T-helper 22 cell (primary cell): ENCODE measurements around the gene VGLL2.
"Not testable (repeated sequence)": the region's sequence is repeated elsewhere in the genome, so short reads cannot be mapped to it uniquely, and the experiment has no call there.

Source experiments
- DNase-seq: peaks from one replicate; pipeline ENCODE4 v3.0.0-alpha.2; 2020; ENCODE audit warnings: low read depth

VGLL2 gene, protein sequence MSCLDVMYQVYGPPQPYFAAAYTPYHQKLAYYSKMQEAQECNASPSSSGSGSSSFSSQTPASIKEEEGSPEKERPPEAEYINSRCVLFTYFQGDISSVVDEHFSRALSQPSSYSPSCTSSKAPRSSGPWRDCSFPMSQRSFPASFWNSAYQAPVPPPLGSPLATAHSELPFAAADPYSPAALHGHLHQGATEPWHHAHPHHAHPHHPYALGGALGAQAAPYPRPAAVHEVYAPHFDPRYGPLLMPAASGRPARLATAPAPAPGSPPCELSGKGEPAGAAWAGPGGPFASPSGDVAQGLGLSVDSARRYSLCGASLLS

DNA sequence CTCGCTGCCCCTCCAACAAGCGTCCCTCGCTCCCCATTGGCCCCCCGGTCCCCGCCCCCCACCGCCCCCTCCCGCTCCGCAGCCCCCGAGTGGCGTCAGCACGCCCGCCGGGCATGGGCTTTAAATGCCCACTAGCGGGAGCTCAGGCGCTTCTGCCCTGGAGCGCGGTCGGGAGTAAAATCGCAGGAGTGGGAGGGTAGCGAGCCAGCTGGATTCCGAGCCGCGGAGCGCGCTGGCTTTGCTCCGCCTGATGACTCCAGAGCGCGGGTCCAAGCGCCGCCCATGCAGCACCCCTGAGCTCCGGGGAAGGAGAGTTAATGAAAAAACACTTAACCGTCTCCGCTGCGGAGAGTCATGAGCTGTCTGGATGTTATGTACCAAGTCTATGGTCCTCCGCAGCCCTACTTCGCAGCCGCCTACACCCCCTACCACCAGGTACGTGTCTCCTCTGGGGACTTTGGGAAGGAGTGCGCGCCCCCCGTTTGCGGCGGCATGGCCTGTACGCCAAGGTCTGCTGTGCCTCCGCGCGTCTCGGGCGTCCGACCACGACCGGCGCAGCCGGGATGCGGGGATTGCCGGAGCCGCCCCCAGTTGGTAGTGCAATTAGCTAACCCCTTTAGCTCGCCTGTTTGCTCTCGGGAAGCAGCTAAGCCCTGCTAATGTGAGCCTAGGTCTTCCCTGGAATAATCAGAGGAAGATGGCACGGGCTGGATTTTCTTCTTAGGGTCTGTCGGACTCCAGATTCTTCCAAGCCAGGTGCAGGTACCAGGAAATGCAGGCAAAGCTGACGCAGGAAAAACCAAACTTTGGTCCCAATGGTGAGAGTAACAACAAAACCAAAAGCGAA is at the start of gene VGLL2:
Gene VGLL2 (plus strand): TSS at position 149 of the 847 bp plus-strand sequence. CDS start 206 bp downstream, at position 355.
- no peak for DNase-seq

DNA sequence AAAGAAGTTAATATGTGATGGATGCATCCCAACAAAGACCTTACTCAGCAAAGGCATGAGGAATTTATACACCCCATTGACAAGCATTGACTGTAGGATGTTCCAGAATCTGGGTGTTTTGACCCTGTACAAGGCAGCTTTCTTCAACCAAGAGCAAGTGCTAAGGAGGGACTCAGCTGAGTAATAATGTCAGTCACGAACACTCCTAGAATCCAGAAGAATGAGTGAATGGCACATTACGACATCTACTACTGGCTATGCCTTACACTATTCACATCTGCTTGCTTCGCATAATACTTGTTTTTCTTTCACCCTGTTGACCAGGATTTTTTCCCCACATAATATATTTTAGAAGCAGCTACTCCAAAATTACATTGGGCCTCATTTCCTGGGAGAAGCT is 42.5 kb upstream of the VGLL2 start:
- DNase-seq: no peak

DNA sequence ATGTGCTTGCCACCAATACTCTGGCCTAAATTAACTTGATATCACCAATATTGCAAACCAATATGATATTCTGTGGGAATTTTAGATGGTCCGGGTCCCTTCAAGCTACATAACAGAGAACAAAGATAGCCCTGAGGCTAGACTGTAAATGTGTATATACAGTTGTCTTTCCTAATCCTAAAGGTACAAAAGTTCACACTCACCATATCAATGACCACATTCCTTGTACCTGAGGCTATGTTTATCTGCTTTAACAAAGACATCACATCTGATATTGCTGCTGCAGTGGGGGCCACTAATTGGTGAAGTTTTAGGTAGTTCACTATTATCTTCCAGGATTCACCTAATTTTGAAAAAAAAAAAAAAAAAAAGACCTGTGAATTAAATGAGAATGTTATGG is 38.6 kb upstream of the VGLL2 start:
- no peak for DNase-seq

DNA sequence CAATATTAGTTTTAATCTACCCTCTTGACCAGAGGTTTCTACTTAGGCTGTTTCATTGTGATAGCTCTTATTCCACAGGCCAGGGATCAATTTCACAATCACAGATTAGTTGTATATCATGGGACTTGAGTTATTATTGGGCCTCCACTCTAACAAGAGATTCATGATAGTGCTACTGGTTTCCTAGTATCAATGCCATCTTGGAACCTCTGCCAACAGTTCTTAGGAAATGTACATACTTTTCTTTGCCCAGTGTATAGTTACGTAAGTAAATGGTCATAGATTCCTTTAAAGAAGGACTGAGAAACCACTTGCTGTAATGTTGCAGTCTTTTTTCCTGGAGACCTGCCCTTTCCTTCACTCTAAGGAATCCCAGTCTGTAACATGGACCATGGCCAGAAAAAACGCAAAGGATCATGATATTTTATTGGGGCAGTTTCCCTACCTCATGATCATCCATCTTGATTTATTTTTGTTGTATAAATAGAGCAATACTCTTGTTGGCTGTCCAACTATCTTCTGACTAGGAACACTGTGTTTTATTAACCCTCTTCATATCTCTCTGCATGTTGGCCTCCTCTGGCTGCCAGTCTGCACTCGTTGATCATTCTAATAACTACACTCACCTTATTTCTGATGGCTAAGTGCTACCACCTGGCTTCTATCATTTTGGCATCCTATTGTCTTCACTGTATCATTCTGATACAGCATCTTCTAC is 38.0 kb upstream of the VGLL2 start:
- DNase-seq: no peak

DNA sequence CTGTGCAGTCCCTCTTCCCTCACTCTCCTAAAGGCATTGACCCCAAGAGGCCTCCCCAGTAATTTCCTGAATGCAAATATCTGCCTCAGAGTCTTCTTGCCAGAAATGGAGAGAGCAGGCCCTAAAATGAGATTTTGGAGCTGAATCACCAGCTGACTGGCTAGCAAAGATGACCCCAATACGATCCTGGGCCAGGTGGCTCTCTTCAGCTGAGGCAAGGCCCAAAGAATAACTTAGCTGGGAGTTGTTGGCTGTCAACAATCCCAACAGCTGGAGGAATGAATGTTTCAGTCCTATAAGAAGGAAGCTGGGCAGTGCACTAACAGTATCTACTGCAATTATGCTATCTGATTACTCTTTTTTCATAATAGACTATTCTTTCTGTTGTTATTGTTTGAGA is 37.2 kb upstream of the VGLL2 start:
- no peak for DNase-seq

DNA sequence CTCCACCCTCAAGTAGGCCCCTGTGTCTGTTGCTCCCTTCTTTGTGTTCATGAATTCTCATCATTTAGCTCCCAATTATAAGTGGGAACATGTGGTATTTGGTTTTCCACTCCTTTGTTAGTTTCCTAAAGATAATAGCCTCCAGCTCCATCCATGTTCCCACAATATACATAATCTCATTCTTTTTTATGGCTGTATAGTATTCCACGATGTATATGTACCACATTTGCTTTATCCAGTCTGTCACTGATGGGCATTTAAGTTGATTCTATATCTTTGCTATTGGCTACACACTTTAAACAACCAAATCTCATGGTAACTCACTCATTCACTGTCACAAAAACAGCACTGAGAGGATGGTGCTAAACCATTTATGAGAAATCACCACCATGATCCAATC is 35.5 kb upstream of the VGLL2 start:
- DNase-seq: no peak

DNA sequence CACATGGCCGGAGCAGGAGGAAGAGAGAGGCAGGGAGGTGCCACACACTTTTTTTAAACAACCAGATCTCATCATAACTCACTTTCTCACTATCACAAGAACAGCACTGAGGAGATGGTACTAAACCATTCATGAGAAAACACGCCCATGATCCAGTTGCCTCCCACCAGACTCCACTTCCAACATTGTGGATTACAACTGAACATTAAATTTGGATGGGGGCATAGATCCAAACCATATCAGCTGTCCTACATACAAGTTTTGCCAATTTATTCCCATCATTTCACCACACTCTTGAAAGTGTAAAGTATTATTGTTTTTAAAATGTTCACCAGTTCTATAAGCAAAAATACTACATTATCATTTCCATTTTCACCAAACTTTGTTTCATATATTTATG is 33.9 kb upstream of the VGLL2 start:
- DNase-seq: no peak

DNA sequence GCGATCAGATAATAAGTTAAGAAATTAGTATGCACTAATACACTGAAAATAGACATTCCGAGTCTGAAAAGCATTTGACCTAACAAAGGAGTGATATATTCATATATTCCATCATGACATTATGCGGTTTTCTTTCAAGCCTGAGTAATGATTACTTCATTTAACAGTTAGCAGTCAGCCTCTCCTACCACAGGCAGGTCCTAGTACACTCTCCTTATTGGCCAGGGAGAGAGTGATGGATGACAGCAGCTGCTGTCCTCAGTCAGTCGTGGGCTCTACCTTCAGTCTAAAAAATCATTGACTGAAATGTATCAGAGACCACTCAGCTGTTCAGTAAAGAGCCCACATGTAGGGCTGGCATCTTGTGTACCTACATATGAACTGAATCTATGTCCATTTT is 33.2 kb upstream of the VGLL2 start:
- no peak for DNase-seq

DNA sequence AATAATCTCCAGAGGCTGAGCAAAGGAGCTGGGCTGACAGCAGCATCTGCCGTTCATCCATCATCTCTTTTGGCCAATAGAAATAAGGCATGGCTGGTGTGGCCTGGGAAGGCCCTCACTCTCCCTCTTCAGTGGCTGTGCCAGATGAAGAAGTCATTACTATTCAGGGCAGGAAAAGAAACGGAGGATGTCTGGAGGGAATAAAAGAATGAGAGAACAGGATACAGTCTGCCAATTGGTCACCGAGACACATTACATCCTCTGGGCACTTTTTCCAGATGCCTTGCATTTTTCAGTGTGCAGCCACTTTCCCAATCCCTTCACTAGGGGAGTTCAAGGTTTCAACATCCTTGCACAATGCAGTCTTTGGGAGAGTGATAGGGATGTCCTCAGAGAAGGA is 32.2 kb upstream of the VGLL2 start:
- no peak for DNase-seq

DNA sequence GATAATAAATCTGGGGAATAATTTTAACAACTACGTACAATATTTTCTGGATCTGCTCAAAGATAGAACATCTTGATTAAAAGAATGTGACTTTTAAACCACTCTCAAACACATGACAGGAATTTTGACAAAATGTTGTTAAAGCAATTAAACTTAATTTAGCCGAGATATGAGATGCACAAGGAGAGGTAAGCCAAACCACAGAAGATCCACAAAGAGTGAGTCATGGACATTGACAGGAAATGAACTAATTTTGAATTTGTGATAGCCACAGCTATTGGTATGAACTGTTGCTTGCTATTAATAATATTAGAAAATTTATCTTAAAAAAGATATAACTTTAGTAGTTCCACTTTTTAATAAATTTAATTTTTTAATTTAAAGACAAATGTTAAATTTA is 27.8 kb upstream of the VGLL2 start:
- DNase-seq: no peak

DNA sequence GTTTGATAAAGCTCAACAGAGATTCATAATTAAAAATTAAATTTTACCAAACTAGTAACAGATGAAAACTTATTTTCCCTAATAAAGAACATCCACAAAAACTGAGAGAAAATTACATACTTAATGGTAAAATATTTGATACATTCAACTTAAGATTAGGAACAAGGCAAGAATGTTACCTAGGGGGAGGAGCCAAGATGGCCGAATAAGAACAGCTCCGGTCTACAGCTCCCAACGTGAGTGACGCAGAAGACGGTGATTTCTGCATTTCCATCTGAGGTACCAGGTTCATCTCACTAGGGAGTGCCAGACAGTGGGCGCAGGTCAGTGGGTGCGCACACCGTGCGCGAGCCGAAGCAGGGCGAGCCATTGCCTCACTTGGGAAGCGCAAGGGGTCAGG is 20.8 kb upstream of the VGLL2 start:
- not testable (repeated sequence) for DNase-seq

DNA sequence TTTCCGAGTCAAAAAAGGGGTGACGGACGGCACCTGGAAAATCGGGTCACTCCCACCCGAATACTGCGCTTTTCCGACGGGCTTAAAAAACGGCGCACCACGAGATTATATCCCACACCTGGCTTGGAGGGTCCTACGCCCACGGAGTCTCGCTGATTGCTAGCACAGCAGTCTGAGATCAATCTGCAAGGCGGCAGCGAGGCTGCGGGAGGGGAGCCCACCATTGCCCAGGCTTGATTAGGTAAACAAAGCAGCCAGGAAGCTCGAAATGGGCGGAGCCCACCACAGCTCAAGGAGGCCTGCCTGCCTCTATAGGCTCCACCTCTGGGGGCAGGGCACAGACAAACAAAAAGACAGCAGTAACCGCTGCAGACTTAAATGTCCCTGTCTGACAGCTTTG is 20.4 kb upstream of the VGLL2 start:
- not testable (repeated sequence) for DNase-seq

DNA sequence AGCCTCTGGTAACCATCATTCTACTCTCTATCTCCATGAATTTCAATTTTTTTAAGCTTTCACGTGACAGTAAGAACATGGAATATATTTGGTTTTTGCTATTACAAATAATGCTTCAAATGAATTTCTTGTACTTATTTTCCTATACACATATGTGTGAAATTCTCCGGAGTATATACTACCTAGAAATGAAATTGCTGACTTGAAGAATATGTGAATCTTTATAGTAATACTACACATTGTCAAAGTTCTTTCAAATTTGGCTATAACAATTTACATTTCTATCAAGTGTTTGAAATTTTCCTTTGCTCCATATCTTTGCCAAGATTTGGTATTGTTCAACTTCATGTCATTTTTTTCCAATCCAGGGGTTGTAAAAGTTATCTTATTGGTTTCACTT is 11.6 kb upstream of the VGLL2 start:
- no peak for DNase-seq

DNA sequence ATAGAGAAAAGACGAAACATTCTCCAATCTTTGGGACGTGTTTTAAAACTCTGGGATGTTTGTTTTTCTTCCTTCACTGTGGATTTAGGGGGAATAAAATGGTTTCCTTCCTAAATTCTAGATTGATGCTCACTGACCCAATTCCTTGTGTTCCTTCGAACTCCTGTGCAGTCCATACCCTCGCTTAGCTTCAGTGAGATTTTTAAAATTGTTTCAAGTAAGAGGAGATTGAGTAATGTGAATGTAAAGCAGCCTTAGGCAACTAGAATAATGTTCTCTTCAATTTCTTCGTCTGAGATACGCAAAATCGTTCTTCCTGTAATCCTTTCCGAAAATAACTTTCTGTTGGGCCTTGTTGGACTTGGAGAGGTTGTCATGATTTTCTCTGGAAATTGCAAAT is 2.6 kb upstream of the VGLL2 start:
- DNase-seq: no peak

DNA sequence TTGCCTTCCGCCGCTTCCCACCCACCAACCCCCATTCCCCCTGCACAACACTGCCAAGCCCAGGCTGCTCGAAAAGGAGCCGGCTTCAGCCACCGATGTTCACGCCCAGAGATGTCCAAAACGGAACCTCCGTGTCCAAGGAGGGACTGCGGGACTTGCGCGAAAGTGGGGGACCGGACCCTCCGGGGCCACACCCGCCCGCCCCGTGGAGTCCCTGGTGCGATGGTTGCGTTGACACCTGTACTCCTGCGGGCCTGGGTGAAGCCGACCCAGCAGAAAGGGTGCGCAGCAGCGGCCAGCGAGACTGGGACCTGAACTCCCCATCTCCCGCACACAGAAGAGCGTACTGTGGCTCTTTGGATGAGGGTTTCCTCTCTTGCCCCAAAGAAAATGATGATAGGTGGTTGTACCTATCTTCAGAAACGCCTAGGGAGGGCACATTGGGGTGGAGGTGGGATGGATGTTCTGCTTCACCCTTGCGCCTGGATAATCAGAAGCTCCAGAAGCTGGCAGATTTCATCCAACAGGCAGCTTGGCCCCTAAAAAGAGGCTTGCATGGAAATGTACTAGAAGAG is 1.9 kb upstream of the VGLL2 start:
- DNase-seq: no peak

DNA sequence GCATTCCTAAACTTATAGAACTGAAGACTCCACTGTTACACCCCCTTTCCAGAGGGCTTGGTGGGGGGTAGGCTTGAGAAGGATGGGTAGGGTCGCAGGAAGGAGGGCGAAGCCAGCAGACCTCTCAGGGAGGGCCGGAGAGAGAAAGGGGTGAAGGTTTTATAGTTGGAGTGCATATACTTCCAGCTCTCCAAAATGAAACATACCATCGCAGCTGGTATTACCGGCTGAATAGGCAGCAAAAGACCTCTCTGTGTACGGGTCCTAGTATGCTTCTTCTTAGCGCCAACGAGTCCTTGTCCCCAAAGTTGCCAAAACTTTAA is 1.0 kb upstream of the VGLL2 start:
- DNase-seq: no peak

DNA sequence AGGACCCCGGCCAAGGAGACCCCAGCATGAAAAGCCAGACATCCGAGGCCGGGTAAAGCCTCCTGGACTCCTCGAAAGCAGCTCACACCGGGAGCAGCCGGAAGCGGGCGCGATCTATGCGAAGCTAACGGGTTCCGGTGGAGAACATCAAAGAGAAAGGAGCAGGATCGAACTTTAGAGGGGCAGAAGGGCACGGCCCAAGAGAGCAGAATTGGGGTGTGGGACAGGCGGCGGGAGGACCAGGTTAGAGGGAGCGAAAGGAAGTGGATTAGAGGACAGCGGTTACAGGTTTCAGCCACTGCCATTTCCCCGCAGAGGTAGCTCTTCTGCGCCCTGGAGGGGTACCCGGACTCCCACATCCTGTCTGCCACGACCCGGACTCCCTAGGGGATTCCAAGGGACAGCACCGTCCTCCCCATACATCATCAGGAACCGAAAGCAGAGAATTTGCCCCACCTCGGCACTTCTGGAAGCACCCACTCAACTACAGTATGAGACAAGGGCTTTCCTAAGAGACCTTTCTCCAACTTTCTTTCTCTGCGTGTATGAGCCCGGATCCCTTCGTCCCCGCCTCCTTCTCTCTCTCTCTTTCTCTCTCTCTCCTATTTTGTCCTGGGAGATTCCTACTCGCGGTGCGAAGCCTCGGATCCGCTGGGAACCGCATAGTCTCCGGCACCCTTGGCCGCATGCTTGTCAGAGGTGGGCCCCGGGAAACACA is 507 bp upstream of the VGLL2 start:
- no peak for DNase-seq

DNA sequence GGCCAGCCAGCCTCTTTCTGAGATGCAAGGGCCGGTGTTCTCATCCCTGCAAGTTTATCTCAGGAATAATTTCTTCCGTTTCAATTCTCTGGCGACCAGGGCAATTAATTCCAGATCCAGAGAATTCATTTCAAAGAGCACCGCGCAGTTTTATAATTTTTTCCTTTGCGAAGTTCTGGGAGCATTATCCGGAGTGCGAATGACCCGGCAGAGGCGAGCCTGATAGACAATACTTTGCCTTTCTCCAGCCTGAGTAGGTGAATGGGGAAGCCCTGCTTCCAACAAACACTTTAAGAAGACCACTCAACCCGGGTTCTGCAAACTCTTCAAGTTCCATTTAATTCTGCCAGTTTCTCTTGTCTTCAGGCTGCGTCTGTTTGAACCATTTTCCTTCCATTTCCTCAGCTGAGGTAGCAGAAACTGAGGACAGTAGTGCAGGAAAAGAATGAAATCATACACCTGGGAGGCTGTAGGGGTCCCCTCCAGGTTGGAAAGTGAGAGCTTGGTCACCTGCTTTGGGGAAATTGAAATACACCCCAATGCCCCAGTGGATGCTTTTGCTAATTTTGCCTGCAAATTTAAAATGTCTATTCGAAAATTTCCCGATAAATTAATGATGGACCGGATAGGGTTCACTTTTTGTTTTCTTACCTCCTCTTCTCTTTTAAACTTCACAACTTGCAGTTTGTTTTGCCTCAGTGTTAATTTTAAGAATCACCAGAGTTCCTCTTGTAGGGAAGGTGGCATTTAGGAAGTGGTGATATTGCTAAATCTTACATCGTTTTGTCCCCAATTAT is 1.1 kb downstream of the VGLL2 start:
- no peak for DNase-seq

DNA sequence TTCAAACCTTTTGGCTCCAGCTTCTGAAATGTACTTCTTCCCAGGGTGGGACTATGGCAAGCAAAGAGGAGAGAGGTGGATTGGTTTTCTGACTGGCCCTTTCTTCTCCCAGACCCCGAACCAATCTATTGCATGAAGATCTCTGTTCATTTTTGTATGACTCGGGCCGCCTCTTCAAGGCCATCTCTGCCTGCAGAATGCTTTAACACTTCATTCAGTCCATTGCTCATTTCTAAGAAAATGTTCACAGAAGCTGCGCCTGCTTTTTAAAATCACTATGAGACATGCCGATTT is 1.6 kb downstream of the VGLL2 start:
- DNase-seq: no peak

DNA sequence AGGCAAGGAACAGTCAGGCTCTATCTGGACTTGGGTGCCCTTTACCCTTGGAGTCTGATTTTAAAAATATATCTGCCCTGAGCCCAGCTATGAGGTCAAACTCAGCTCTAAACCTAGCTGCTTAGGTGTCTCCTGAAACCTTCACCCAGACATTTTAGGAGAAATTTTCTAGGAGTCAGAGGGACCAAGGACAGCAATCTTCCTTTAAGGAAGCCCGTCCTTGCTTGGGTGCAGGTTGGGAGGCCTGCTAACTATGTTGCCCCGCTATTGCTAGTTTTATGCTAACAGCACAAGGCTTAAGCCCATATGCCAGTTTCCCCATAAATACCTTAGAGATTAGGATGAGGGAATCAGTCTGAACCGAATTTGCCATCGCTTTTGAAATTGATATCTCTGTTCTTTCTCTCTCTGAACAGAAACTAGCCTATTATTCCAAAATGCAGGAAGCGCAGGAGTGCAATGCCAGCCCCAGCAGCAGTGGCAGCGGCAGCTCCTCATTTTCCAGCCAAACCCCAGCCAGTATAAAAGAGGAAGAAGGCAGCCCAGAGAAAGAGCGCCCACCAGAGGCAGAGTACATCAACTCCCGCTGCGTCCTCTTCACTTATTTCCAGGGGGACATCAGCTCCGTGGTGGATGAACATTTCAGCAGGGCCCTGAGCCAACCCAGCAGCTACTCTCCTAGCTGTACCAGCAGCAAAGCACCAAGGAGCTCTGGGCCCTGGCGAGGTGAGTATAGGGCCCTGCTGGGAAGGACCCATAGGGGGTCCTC is 2.6 kb downstream of the VGLL2 start:
- DNase-seq: no peak

DNA sequence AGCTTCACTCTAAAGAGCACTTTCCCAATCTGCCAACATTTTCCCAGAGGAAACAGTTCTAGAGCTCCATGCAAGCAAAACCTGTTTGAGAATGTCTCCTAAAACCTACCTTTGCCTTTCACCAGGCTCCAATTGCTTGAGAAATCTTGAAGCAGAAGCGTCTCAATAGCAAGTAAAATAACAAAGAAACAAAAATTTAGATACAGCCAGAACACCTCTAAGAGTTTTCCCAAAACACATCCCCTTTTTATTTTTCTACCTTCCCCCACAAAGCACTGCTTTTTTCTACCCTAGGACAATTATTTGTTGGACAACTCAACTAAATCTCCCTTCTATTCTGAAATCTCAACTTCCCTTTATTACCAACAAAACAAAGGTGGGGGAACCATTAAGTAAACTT is 3.6 kb downstream of the VGLL2 start:
- DNase-seq: no peak
